Erythroblast (primary cell): ENCODE results near the gene ACOT7.
"Not testable (repeated sequence)": the region's sequence is repeated elsewhere in the genome, so short reads cannot be mapped to it uniquely, and the experiment has no call there.

ENCODE experiments used
- GATA1 ChIP-seq: IDR thresholded peaks from 2 replicates; pipeline ENCODE4 v1.6.1; 2011; ENCODE audit warnings: low read depth, mild to moderate bottlenecking, control low read depth, low read length, moderate library complexity
- POLR2A ChIP-seq: IDR thresholded peaks from 2 replicates; pipeline ENCODE4 v1.6.1; 2011; ENCODE audit warnings: mild to moderate bottlenecking, low read length

- not testable (repeated sequence) for TF ChIP-seq POLR2A, GATA1
These were observed 1.6 kb upstream of the ACOT7 start for GRCh38 chr1:6395130-6395529.
